ENCODE measurements around the gene FEN1.

GRCh38 chr11:61806785-61807184 lies 14.1 kb downstream of the FEN1 start:
- TF ChIP-seq CTCF (IDR thresholded peaks at IDR 0.05; ENCODE audit: low read depth, low read length) (no peak), POLR2A (IDR thresholded peaks at IDR 0.05; ENCODE audit: extremely low read depth, insufficient read length) (no peak), MAX (IDR thresholded peaks at IDR 0.05; ENCODE audit: low read depth, low read length) (no peak), MYC (IDR thresholded peaks at IDR 0.05; ENCODE audit: low read depth, low read length) (no peak)

Data from NB4 (cell line).